ENCODE measurements around the gene TEAD1.
A peak's percentile ranks its signal among the peaks of the same experiment; 100 is the strongest.

TEAD1 gene

GRCh38 chr11:12667646-12668045, 6.6 kb upstream of the TEAD1 start:
- no peak for DNase-seq

DNA sequence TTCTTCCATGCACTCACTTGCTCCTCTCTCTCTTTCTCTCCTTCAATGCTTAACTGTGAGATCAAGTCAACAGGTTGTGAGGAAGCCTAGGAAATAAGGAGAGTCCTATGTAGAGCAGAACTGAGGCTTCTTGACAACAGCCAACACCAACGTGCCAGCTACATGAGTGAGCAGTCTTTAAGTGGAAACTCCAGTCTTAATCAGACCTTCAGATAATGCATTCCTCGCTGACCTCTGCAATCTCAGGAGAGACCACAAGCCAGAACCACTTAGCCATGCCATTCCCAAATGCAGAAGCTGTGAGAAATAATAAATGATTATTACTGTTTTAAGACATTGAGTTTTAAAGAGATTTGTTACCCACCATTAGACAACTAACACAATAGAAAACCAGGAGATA, 6.1 kb upstream of the TEAD1 start:
- DNase-seq = no peak

GRCh38 chr11:12669930-12670329, 4.3 kb upstream of the TEAD1 start:
- no peak for DNase-seq

DNA sequence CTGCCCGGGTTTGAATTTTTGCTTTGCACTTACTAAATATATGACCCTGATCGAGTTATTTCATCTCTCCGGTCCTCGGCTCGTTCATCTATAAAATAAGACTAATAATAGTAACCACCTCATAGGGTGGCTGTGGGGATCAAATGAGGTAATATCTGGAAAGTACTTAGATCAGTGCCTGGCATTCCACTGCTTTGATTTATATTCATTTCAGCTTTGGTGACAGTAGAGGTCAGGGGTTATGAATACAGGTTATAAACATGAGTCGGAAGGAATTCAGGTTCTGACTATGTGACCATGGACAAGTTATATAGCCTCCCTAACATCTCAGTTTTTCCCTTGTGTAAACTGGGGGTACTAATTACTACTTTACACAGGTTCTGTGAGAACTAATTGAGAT, 2.9 kb upstream of the TEAD1 start:
- no peak for DNase-seq

DNA sequence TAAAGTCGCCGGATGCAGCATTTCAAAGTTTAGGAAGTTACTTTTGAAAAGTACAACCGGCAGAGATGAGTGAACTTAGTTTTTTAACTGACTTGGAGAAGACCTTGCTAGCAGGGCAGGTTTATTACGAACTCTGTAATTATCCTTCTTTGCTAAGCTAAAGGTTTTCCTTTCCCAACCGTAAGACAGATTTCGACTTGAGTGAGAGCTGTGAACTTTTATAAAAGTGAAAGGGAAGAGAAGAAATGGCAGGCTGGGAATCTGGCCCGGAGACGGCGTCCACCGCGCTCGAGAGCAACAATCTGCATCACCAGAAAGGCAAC, 659 bp upstream of the TEAD1 start:
- no peak for DNase-seq

- peak; percentile 52 for DNase-seq
Observed at GRCh38 chr11:12674571-12674935, 332 bp downstream of the TEAD1 start.

- peak; percentile 33 for DNase-seq
Observed at GRCh38 chr11:12674936-12675696, 895 bp downstream of the TEAD1 start.

GRCh38 chr11:12675951-12676711, 1.9 kb downstream of the TEAD1 start:
- DNase-seq = peak; percentile 60

DNA sequence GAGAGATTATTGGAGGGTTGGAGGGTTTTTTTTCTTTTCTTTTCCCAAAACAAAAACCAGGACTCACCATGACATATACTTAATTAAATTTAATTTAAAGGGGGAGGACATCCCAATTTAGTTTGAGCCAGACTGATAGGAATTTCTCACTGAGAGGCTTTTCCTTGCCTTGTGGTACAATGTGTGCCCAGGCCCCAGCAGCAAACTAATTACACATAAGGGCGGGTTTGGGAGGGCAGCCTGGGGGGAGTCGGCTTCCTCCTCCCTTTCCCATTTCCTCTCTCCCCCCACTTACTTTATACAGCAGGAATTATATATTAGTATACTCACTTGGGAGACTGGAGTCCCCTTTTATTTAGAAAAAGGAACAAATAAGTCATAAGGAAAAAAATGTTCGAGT, 2.9 kb downstream of the TEAD1 start:
- peak; percentile 70 for DNase-seq

- DNase-seq = no peak
Observed at GRCh38 chr11:12678092-12678491, 3.9 kb downstream of the TEAD1 start.

GRCh38 chr11:12678991-12679390, 4.8 kb downstream of the TEAD1 start:
- no peak for DNase-seq

- no peak for DNase-seq
Observed at GRCh38 chr11:12679471-12679870, 5.2 kb downstream of the TEAD1 start.

DNA sequence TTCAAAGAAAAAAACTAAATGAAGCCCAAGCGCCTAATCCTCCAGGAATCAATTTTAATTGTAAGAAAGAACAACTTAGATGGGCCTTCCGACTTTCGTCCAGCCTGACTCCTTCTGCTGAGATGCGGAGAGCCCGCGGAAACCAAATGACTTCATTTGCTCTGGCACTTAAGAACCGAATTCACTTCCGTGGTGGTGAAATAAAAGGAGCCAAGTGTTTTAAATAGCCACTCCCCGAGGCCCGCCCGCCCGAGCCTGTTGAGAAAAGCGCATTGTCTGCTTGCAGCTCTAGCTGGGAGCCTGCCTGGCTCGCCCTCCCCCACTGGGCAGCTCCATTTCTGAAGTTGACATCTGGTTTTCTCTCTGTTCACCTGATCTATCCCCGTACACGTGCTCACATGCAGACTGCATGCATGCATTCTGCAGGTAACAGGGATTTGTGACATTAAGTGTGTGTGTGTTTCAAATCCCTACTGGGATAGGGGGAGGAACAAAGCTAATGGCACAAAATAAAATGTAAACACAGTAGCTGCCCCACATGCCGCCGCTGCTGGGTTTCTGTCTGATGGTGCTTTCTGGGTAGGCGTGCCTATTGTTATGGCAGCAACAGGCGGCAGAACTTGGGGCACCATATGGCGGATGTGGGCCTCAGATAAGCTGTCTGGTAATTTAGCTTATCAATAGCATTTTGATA, 6.2 kb downstream of the TEAD1 start:
- DNase-seq = peak; percentile 92

DNA sequence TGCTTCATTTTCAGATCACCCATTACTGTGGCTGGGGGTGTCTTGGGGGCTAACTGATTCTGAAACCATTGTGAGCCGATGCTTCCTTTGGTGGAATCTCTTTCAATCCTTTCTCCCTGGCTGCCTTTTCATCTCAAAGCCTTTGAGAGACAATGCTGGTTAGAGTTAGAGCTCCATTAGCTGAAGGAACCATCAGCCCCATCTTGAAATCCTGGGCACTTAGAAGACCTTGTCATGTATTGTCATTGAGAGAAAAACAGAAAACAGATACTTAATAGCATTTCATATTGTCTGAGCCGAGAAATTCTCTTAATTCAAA, 6.7 kb downstream of the TEAD1 start:
- DNase-seq = no peak

GRCh38 chr11:12681466-12681865, 7.2 kb downstream of the TEAD1 start:
- no peak for DNase-seq

DNA sequence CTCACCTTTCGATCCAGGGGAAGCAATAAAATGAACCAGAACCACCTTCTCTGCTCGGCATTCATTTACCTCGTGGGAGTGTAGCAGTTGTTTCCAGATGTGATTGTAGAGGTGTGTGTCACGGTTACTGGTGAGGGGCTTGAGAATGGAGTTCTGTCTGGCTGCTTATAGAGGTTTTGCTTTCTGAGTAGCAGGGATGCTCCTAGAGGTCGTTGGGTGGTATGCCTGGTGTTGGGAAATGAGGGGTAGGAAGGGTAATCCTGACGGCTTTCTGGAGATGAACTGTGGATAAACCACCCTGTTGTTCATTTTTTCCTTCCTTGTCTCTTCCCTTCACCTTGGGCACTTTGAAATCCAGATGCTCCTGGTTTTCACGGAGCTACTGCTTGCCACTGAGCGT, 8.1 kb downstream of the TEAD1 start:
- DNase-seq = peak; percentile 19

GRCh38 chr11:12682737-12683500, 8.7 kb downstream of the TEAD1 start:
- DNase-seq = no peak

DNA sequence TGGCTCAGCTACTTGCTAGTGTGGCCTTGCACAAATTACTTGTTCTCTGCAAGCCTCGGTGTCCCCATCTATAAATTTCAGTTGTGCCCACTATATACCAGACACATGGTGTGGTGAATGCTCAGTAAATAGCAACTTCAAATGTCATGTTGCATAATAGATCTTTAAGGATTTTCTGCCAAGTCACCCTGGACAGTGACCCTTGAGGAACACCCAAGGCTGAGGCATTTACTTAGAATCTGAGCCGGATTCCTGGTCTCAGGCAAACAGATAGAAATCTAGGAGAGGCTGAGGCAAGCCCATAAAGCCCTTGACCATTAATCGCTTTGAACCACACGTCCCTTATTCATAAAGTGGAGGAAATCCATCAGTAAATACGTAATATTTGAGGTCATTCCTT, 9.7 kb downstream of the TEAD1 start:
- DNase-seq = no peak

- DNase-seq = no peak
Observed at GRCh38 chr11:12684315-12684714, 10.1 kb downstream of the TEAD1 start.

GRCh38 chr11:12684816-12685215, 10.6 kb downstream of the TEAD1 start:
- DNase-seq = no peak

DNA sequence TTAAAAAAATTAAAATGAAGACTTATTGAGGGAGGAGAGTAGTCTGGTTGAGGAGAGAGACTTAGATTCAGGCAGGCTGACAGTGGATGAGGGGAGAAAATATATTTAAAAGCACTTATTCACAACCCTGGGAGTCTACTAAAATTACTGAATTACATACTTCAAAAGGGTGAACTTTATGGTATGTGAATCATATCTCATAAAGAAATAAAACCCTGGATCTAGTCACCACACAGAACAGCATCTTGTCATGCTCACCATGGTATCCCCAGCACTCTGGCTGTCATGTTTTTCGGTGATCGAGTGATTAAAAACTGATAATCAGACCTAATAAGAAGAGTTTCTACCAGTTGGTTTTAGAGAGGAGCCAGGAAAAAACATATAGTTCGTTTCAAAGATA, 11.0 kb downstream of the TEAD1 start:
- no peak for DNase-seq

- DNase-seq = no peak
Observed at GRCh38 chr11:12686246-12687060, 12.2 kb downstream of the TEAD1 start.

GRCh38 chr11:12687216-12687623, 13.0 kb downstream of the TEAD1 start:
- no peak for DNase-seq
